ENCODE measurements around the gene TMEM38B.
A peak's percentile ranks its signal among the peaks of the same experiment; 100 is the strongest.
"Not testable (repeated sequence)": the region's sequence is repeated elsewhere in the genome, so short reads cannot be mapped to it uniquely, and the experiment has no call there.

The TMEM38B gene

DNA sequence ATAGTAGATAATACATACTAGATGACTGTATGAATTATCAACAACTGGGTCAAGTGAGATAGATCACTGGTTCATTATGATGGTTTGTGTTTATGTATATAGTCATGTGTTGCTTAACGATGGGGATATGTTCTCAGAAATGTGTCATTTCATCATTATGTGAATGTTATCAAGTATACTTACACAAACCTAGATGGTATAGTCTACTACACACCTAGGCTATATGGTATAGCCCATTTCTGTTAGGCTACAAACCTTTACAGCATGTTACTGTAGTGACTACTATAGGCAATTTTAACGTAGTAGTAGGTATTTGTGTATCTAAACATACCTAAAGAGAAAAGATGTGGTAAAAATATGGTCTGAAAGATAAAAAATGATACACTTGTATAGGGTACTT is 31.0 kb downstream of the TMEM38B start:
- FAIRE-seq: no peak

DNA sequence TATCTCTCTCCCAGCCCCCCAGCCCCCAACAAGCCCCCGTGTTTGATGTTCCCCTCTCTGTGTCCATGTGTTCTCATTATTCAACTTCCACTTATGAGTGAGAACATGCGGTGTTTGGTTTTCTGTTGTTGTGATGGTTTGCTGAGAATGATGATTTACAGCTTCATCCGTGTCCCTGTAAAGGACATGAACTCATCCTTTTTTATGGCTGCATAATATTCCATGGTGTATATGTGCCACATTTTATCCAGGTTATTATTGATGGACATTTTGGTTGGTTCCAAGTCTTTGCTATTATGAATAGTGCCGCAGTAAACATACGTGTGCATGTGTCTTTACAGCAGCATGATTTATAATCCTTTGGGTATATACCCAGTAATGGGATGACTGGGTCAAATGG is 33.9 kb downstream of the TMEM38B start:
- FAIRE-seq: not testable (repeated sequence)

DNA sequence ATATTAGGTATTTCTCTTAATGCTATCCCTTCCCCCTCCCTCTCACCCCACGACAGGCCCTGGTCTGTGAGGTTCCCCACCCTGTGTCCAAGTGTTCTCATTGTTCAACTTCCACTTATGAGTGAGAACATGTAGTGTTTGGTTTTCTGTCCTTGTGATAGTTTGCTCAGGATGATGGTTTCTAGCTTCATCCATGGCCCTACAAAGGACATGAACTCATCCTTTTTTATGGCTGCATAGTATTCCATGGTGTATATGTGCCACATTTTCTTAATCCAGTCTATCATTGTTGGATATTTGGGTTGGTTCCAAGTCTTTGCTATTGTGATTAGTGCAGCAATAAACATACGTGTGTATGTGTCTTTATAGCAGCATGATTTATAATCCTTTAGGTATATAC is 37.1 kb downstream of the TMEM38B start:
- not testable (repeated sequence) for FAIRE-seq

GRCh38 chr9:105735366-105735765 is 41.0 kb downstream of the TMEM38B start:
- no peak for FAIRE-seq

GRCh38 chr9:105737205-105737604 is 42.9 kb downstream of the TMEM38B start:
- no peak for FAIRE-seq

DNA sequence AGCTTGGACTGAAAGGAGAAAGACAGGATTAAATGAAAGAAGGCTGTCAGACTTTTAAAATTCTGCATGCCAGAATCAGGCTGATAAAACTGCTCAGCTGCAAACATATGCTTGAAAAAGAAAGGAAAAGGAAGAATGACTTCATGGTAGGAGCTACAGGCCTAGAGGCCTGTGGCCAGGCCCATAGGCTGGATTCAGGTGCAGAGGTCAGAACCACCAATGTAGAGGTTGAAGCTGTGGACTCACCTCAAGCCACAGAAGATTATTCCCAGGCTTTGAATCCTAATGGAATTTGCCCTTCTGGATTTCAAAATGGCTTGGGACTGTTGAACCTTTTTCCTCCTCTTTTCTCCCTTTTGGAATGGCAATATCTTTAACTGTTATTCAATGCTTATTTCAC is 47.7 kb downstream of the TMEM38B start:
- FAIRE-seq: no peak

DNA sequence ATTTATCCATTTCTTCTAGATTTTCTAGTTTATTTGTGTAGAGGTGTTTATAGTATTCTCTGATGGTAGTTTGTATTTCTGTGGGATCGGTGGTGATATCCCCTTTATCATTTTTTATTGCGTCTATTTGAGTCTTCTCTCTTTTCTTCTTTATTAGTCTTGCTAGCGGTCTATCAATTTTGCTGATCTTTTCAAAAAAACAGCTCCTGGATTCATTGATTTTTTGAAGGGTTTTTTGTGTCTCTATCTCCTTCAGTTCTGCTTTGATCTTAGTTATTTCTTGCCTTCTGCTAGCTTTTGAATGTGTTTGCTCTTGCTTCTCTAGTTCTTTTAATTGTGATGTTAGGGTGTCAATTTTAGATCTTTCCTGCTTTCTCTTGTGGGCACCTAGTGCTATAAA is 53.0 kb downstream of the TMEM38B start:
- not testable (repeated sequence) for FAIRE-seq

GRCh38 chr9:105751761-105752160 is 57.4 kb downstream of the TMEM38B start:
- no peak for FAIRE-seq

DNA sequence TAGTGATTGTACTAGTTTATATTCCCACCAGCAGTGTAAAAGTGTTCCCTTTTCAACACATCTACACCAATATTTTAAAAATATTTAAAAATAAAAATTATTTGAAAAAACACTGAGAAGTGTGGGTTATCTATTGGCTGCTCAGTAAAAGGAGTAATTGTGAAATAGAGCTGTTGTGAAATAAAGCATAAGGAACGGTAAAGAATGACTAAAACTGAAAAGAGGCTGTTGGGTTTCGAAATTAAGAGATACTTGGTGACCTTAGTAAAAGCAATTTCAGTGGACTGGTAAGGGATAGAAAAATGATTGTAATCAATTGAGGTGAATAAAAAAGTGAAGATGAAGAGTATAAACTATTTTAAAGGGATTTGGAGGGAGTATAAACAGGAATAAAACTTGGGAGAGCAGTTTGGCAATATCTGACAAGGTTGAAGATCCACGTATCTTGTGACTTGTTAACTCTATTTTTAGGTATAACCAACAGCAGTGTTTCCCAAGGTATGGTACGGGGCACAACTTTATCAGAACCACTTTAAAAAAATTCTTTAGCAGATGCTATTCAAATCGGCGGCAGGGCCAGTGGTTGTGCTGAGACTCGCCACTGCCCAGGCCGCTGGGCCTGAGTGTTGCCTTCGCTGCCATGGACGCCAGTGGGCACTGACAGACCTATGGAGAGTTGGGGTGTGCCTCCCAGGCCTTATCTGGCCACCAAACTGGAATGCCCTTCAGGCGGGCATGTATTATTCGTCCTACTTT is 63.3 kb downstream of the TMEM38B start:
- no peak for FAIRE-seq

- FAIRE-seq: no peak
Observed at GRCh38 chr9:105760053-105760452, 65.7 kb downstream of the TMEM38B start.

- not testable (repeated sequence) for FAIRE-seq
Observed at GRCh38 chr9:105782561-105783494, 88.5 kb downstream of the TMEM38B start.

DNA sequence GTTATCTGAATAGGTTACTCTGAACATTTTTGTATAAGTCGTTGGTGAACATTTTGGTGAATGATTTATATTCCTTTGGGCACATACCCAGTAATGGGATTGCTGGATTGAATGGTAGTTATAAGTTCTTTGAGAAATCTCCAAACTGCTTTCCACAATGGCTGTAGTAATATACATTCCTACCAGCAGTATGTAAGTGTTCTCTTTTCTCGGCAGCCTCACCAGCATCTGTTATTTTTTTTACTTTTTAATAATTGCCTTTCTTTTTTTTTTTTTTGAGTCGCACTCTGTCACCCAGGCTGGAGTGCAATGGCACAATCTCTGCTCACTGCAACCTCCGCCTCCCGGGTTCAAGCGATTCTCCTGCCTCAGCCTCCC is 89.1 kb downstream of the TMEM38B start:
- FAIRE-seq: not testable (repeated sequence)

- not testable (repeated sequence) for FAIRE-seq
Observed at GRCh38 chr9:105786796-105787195, 92.5 kb downstream of the TMEM38B start.

- FAIRE-seq: peak; percentile 97
Observed at GRCh38 chr9:105816202-105816744, 121.9 kb downstream of the TMEM38B start.

- FAIRE-seq: no peak
Observed at GRCh38 chr9:105816981-105817380, 122.6 kb downstream of the TMEM38B start.

GRCh38 chr9:105818903-105819302 is 124.6 kb downstream of the TMEM38B start:
- no peak for FAIRE-seq

- FAIRE-seq: no peak
Observed at GRCh38 chr9:105822814-105823213, 128.5 kb downstream of the TMEM38B start.

Data from endometrium (tissue), 2 donors.